GM13976 (cell line): Measurements from ENCODE around the gene FAM209B.
"Not testable (repeated sequence)": the region's sequence is repeated elsewhere in the genome, so short reads cannot be mapped to it uniquely, and the experiment has no call there.

ENCODE experiments used
- DNase-seq: peaks from one replicate; pipeline ENCODE4 v3.0.0; 2012; ENCODE audit warnings: low spot score
- in situ Hi-C: fragments of 300-500 bp; cut with MboI; formaldehyde crosslinking; loops from one replicate; pipeline ENCODE4 v1.12.0; 2022; ENCODE audit warnings: low sequenced_read_pairs, mixed read lengths, inconsistent platforms; ENCODE audit not compliant: unreplicated experiment
- TF ChIP-seq, protein P1 (sequence below): IDR thresholded peaks from 2 replicates; pipeline ENCODE4 v1.5.1; 2012; ENCODE audit warnings: borderline replicate concordance, mild to moderate bottlenecking; ENCODE audit not compliant: insufficient read depth; ENCODE audit errors: extremely low read depth, missing control alignments, control extremely low read depth

Gene FAM209B

DNA sequence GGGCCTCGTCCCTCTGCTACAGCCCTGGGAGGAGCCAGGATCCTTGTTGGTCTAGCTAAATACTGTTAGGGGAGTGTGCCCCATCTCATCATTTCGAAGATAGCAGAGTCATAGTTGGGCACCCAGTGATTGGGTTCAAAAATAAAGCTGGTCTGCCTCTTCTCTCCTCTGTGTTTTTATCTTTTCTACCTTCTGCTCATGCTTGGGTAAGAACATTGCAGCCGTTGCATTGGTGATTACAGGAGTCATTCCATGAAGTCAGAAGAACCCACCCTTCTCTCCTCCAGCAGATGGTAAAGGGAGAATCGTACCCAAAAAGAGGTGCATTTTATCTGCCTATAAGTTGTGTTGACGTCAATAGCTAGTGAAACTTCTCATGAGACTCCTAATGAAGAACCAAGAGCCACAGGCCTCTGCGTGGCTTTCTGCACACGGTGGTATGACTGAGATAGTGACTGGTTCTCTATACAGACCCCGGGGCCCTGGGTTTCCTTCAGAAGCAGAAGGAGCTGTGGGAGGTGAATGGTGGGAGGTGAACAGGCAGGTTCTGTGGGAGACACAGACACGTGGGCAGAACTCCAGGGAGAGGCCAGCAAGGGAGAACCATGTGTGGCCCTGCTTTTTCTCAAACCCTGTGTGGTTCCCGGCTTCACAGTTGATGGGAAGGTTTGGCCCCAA is 14.2 kb upstream of the FAM209B start:
- TF ChIP-seq, protein P1, sequence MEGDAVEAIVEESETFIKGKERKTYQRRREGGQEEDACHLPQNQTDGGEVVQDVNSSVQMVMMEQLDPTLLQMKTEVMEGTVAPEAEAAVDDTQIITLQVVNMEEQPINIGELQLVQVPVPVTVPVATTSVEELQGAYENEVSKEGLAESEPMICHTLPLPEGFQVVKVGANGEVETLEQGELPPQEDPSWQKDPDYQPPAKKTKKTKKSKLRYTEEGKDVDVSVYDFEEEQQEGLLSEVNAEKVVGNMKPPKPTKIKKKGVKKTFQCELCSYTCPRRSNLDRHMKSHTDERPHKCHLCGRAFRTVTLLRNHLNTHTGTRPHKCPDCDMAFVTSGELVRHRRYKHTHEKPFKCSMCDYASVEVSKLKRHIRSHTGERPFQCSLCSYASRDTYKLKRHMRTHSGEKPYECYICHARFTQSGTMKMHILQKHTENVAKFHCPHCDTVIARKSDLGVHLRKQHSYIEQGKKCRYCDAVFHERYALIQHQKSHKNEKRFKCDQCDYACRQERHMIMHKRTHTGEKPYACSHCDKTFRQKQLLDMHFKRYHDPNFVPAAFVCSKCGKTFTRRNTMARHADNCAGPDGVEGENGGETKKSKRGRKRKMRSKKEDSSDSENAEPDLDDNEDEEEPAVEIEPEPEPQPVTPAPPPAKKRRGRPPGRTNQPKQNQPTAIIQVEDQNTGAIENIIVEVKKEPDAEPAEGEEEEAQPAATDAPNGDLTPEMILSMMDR: no peak
- DNase-seq: no peak
- in situ Hi-C loops: no loop called here

DNA sequence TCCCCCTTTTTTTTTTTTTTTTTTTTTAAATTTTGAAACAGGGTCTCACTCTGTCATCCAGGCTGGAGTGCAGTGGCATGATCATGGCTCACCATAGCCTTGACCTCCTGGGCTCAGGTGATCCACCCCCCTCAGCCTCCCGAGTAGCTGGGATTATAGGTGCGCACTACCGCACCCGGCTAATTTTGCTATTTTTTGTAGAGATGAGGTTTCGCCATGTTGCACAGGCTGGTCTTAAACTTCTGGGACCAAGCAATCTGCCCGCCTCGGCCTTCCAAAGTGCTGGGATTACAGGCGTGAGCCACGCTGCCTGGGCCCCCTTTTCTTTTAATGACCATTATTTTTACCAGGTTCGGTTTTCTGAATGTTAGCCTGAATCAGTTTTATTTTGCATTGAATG is 13.5 kb upstream of the FAM209B start:
- in situ Hi-C loops: no loop called here
- TF ChIP-seq, protein P1: no peak
- DNase-seq: no peak

DNA sequence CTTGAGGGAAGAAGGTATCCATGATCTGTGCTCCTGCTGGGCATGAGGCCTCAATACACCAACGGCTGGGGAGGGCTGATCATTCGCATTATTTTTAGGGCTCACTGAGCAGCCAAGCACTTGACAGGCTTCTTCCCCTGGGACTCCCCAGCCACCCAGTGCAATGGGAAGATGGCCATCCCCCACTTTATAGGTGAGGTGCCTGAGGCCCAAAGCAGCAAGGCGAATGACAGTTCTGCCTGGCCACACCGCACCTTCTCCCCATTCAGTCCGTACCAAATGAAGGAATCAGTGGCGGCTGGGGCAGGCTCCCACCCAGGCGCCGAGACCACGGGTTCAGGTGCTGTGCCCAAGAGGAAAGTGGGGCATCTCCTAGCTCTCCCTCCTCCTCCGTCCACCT is 12.9 kb upstream of the FAM209B start:
- in situ Hi-C loops: no loop called here
- no peak for DNase-seq
- TF ChIP-seq, protein P1: no peak

DNA sequence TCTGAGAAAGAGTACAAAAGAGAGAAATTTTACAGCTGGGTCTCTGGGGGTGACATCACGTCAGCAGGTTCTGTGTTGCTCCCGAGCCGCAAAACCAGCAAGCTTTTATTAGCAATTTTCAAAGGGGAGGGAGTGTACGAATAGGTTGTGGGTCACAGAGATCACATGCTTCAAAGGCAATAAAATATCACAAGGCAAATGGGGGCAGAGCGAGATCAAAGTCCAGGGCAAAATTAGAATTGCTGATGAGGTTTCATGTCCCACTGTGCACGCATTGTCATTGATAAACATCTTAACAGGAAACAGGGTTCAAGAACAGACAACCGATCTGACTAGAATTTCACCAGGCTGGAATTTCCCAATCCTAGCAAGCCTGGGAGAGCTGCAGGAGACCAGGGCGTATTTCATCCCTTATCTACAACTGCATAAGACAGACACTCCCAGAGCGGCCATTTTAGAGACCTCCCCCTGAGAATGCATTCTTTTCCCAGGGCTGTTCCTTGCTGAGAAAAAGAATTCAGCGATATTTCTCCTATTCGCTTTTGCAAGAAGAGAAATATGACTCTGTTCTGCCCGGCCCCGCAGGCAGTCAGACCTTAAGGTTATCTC is 12.2 kb upstream of the FAM209B start:
- DNase-seq, in situ Hi-C loops: not testable (repeated sequence)

DNA sequence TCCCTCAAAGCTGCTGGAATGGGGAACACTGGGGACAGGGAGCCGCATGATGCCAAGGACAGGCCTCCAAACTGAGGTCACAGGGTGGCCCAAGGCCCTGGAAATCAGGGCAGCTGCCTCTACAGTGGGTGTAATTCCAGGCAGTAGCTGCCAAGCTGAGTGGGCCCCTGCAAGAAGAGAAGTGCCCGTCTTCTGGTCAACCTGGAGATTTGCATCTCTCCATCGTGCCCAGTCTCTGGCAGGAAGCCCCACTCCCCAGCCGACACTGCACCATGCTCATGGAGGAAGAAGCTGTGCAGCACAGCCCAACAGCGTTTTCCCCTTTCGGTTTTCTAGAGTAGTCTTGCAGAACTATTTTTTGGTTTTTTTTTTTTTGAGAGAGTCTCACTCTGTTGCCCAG is 10.7 kb upstream of the FAM209B start:
- TF ChIP-seq, protein P1: no peak
- in situ Hi-C loops: no loop called here
- no peak for DNase-seq

DNA sequence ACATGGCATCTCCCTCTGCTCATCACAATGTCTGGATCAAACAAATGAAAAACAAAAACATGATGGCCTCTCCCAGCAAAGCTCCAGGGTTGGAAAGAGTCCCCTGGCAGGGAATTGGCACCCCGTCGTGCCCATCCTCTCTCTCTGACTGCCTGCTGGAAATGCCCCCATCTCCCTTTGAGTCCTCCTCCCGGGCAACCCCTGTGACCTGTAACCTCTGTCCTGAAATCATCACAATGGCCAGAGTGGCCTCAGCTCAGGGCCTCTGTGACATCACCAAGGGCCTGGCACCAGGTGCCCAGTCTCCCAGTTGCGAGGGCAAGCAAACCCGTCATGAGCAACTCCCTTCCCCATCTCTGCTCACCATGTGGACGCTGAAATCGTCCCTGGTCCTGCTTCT is 8.6 kb upstream of the FAM209B start, which contains the start of gene FAM209A:
Gene FAM209A (plus strand): TSS at position 301 of the 400 bp plus-strand sequence. CDS start 65 bp downstream, at position 366.
- in situ Hi-C loops, DNase-seq: not testable (repeated sequence)

DNA sequence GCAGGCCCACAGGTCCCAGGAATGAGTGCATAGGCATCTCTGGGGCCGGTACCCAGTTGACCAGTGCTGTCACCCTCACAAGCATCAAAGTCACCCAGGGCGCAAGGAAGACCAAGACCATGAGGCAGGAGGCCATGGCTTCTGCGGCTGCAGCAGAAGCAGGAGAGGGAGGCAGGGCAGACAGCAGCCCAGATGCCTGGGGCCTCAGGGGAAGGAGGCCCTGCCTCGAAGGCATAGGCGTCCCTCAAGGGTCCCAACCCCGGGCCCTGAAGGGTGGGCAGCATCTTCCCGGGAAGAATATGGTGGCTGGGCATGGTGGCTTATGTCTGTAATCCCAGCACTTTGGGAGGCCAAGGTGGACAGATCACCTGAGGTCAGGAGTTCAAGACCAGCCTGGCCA is 5.5 kb upstream of the FAM209B start:
- in situ Hi-C loops: no loop called here
- TF ChIP-seq, protein P1: no peak
- DNase-seq: no peak
